PC-9 (cell line): Measurements from ENCODE around the gene PLCG2. TPM values are rescaled to one million over a fixed set of nuclear protein-coding genes. Genes with fewer than 3 reads are reported as not detected.
"Not testable (repeated sequence)": the region's sequence is repeated elsewhere in the genome, so short reads cannot be mapped to it uniquely, and the experiment has no call there.

Experiments
- BruUV-seq: library from RNA; stranded (reverse); fragments of 400-500 nt; replicated peaks from 2 replicates; lab custom pipeline; 2021; lab: Mats Ljungman, UMichigan
- CTCF ChIA-PET: fragments of 300-600 bp; sonication (Branson Sonifier 250); formaldehyde crosslinking; loops from one replicate; lab custom pipeline; 2022; ENCODE audit warnings: antibody characterized with exemption; lab: Charles Lee
- POLR2A ChIA-PET: fragments of 300-600 bp; sonication (Branson Sonifier 250); formaldehyde crosslinking; loops from one replicate; lab custom pipeline; 2022; ENCODE audit warnings: antibody characterized with exemption; ENCODE audit not compliant: unreplicated experiment; lab: Charles Lee
- DNase-seq, 2 experiments: peaks; one replicate each; pipeline versions ENCODE4 v3.0.0 to v3.0.0-alpha.2; 2015 to 2022; ENCODE audit warnings: mixed read lengths in 1 of 2
- H2AFZ ChIP-seq: fragments of 200-600 bp; sonication (generic); 2 replicates; pipeline ENCODE4 v1.8.1; 2017; ENCODE audit warnings: antibody characterized with exemption
- H3F3A ChIP-seq: fragments of 200-600 bp; sonication (generic); 2 replicates; pipeline ENCODE4 v1.8.1; 2017; ENCODE audit warnings: antibody characterized with exemption, mild to moderate bottlenecking, low read depth; ENCODE audit not compliant: insufficient read depth
- H3K27ac ChIP-seq: fragments of 200-600 bp; sonication (generic); 2 replicates; pipeline ENCODE4 v1.6.1; 2016; ENCODE audit warnings: mixed run types
- H3K27me3 ChIP-seq: fragments of 200-600 bp; sonication (generic); 2 replicates; pipeline ENCODE4 v1.6.1; 2016; ENCODE audit warnings: low read depth, mixed run types; ENCODE audit not compliant: insufficient read depth
- H3K36me3 ChIP-seq: fragments of 200-600 bp; sonication (generic); 2 replicates; pipeline ENCODE4 v1.6.1; 2016; ENCODE audit warnings: low read depth, mixed run types
- H3K4me1 ChIP-seq: fragments of 200-600 bp; sonication (generic); replicated peaks from 2 replicates; pipeline ENCODE4 v1.6.1; 2016; ENCODE audit warnings: mixed run types; ENCODE audit not compliant: insufficient read depth
- H3K4me2 ChIP-seq: fragments of 200-600 bp; sonication (generic); 2 replicates; pipeline ENCODE4 v1.6.1; 2017; ENCODE audit warnings: mixed run types
- H3K4me3 ChIP-seq: fragments of 200-600 bp; sonication (generic); 2 replicates; pipeline ENCODE4 v1.6.1; 2016; ENCODE audit warnings: mixed run types
- H3K79me2 ChIP-seq: fragments of 200-600 bp; sonication (generic); 2 replicates; pipeline ENCODE4 v1.6.1; 2017; ENCODE audit warnings: low read depth, mixed run types
- H3K9me2 ChIP-seq: fragments of 200-600 bp; sonication (generic); 2 replicates; pipeline ENCODE4 v1.8.1; 2017; ENCODE audit warnings: mild to moderate bottlenecking; ENCODE audit not compliant: insufficient read depth
- H3K9me3 ChIP-seq: fragments of 200-600 bp; sonication (generic); 2 replicates; pipeline ENCODE4 v1.8.1; 2016; ENCODE audit warnings: low read depth; ENCODE audit not compliant: insufficient read depth
- H4K20me1 ChIP-seq: fragments of 200-600 bp; sonication (generic); 2 replicates; pipeline ENCODE4 v1.8.1; 2017; ENCODE audit not compliant: insufficient read depth
- EZH2 ChIP-seq: fragments of 200-600 bp; sonication (generic); IDR thresholded peaks from 2 replicates; pipeline ENCODE4 v1.8.0; 2017; ENCODE audit warnings: antibody characterized with exemption, low read depth
- intact Hi-C: fragments of 100-400 bp; cut with micrococcal nuclease; formaldehyde crosslinking; loops from one replicate; pipeline ENCODE4 v1.10.0; 2022; ENCODE audit not compliant: unreplicated experiment
- total RNA-seq: library from RNA; stranded (reverse); gene quantifications from 2 replicates; pipeline ENCODE4 v1.2.3, GENCODE V29; 2021
- TF ChIP-seq, protein P1 (sequence below): fragments of 200-600 bp; sonication (generic); conservative IDR thresholded peaks from 2 replicates; pipeline ENCODE4 v1.6.1; 2017; ENCODE audit warnings: mixed run types, antibody characterized with exemption, mild to moderate bottlenecking, moderate library complexity

PLCG2 gene
- total RNA-seq, 1 experiment from 2014 or later, result 10.8 TPM

DNA sequence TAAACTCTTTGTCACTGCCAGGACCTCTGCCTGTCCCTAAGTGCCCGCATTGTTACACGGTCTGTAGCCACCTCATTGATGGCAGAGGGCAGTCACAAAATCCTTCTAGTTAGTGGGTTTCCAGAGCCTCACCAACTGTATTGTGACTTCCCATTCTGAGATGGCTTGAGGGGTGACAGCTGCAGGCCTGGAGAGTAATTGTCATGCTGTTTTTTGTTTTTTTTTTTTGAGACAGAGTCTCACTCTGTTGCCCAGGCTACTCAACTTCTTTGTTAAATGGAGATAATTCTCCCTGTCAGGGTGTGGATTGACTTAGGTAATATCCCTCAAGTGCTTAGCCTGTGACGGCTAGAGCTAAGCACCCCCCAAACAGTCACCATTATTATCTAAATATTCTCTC lies 154.3 kb downstream of the PLCG2 start:
- H3K4me1 ChIP-seq, result no peaks in the 10 kb centered on the region
- no peaks in the 10 kb centered on the region for H3K27me3 ChIP-seq
- no peaks in the 10 kb centered on the region for H4K20me1 ChIP-seq
- no peak overlapping the region for H3K4me3 ChIP-seq
- intact Hi-C loops, result no loop called here
- no peaks in the 10 kb centered on the region for H3K9me3 ChIP-seq
- no peaks in the 10 kb centered on the region for H3K79me2 ChIP-seq
- no peaks in the 10 kb centered on the region for H3K9me2 ChIP-seq
- no peaks in the 10 kb centered on the region for H3K36me3 ChIP-seq
- no peak overlapping the region for H3K4me2 ChIP-seq
- ChIA-PET CTCF (no interaction called here), POLR2A (no interaction called here)
- H3K27ac ChIP-seq, result no peak overlapping the region
- H3F3A ChIP-seq, result no peaks in the 10 kb centered on the region
- no peak for DNase-seq
- no peak overlapping the region for H2AFZ ChIP-seq
- no TSS peak for BruUV-seq
- TF ChIP-seq EZH2, result no peak
- TF ChIP-seq, protein P1, sequence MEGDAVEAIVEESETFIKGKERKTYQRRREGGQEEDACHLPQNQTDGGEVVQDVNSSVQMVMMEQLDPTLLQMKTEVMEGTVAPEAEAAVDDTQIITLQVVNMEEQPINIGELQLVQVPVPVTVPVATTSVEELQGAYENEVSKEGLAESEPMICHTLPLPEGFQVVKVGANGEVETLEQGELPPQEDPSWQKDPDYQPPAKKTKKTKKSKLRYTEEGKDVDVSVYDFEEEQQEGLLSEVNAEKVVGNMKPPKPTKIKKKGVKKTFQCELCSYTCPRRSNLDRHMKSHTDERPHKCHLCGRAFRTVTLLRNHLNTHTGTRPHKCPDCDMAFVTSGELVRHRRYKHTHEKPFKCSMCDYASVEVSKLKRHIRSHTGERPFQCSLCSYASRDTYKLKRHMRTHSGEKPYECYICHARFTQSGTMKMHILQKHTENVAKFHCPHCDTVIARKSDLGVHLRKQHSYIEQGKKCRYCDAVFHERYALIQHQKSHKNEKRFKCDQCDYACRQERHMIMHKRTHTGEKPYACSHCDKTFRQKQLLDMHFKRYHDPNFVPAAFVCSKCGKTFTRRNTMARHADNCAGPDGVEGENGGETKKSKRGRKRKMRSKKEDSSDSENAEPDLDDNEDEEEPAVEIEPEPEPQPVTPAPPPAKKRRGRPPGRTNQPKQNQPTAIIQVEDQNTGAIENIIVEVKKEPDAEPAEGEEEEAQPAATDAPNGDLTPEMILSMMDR, result no peak

DNA sequence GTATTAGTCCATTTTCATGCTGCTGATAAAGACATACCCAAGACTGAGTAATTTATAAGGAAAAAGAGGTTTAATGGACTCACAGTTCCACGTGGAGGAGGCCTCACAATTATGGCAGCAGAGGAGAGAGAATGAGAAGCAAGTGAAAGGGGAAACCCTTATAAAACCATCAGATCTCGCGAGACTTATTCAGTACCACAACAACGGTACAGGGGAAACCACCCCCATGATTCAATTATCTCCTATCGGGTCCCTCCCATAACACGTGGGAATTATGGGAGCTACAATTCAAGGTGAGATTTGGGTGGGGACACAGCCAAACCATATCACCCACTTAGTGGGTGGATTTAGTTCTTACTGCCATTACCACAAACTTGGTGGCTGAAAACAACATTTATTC lies 155.6 kb downstream of the PLCG2 start:
- H4K20me1 ChIP-seq, POLR2A ChIA-PET, H3F3A ChIP-seq, intact Hi-C loops, H3K27ac ChIP-seq, H3K36me3 ChIP-seq, H3K4me2 ChIP-seq, H2AFZ ChIP-seq, H3K9me3 ChIP-seq, CTCF ChIA-PET, H3K79me2 ChIP-seq, H3K4me3 ChIP-seq, BruUV-seq, H3K27me3 ChIP-seq, H3K9me2 ChIP-seq, H3K4me1 ChIP-seq, DNase-seq: not testable (repeated sequence)

DNA sequence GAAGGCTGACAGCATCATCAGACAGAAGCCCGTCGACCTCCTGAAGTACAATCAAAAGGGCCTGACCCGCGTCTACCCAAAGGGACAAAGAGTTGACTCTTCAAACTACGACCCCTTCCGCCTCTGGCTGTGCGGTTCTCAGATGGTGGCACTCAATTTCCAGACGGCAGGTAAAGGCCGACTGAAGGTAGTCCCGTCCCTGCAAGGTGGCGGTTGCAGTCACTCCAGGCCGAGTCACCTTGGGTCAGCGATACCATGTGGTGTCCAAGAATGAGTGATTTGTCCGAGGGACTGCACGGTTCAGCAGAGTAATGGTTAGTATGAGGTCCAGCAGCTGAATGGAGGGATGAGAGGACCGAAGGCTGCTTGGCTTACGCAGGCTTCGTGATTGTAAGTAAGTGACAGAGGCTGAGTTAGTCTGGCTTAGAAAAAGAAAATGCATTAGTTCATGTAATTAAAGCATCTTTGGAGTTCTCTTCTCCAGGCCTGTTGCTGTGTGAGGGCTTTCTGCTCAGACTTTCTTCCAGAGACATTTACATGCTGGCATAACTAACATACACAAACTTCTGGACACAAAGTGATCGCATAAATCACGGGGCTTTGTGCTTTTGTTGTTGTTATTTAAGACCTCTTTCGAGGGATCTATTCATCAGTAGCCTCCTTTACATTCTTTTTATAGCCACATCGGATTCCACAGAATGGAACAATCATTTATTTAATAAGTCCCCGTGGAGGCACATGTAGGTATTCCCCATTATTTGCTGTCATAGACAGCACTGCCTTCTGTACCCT lies 157.3 kb downstream of the PLCG2 start:
- H3K27ac ChIP-seq, result no peak overlapping the region
- intact Hi-C loops, result no loop called here
- no peaks in the 10 kb centered on the region for H3K9me3 ChIP-seq
- no TSS peak for BruUV-seq
- ChIA-PET CTCF (no interaction called here), POLR2A (no interaction called here)
- no peak overlapping the region for H3K4me3 ChIP-seq
- no peaks in the 10 kb centered on the region for H3F3A ChIP-seq
- no peak overlapping the region for H2AFZ ChIP-seq
- H3K4me2 ChIP-seq, result no peak overlapping the region
- no peaks in the 10 kb centered on the region for H3K36me3 ChIP-seq
- DNase-seq, result no peak
- no peaks in the 10 kb centered on the region for H3K79me2 ChIP-seq
- TF ChIP-seq, protein P1, result no peak
- TF ChIP-seq EZH2, result no peak
- H3K9me2 ChIP-seq, result no peaks in the 10 kb centered on the region
- H4K20me1 ChIP-seq, result no peaks in the 10 kb centered on the region
- H3K4me1 ChIP-seq, result no peaks in the 10 kb centered on the region
- H3K27me3 ChIP-seq, result no peaks in the 10 kb centered on the region
